GM19025 (cell line): ENCODE measurements around the gene CFAP97D1.

Source experiments
- ATAC-seq: cut with Tn5 transposase; IDR thresholded peaks from one replicate; pipeline ENCODE4 v1.9.1; 2021; ENCODE audit warnings: mild to moderate bottlenecking, low read depth, moderate library complexity; ENCODE audit not compliant: unreplicated experiment

CFAP97D1 gene

DNA sequence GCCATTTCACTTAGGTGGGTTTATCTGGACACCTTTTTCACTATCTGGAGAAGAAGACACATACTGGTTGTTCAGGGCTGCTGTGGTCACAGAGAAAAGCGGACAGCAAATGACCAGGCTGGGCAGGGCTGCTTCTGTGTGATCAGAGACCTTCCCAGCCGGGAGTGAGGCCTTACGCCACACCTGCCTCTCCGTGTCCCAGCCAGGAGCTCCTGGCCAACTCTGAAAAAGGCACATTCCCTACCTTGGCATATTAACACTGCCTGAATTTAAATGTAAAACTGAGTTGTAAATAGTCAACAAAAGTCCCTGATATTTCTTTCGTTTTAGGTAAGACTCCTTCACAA, 12.5 kb upstream of the CFAP97D1 start:
- no peak for ATAC-seq

DNA sequence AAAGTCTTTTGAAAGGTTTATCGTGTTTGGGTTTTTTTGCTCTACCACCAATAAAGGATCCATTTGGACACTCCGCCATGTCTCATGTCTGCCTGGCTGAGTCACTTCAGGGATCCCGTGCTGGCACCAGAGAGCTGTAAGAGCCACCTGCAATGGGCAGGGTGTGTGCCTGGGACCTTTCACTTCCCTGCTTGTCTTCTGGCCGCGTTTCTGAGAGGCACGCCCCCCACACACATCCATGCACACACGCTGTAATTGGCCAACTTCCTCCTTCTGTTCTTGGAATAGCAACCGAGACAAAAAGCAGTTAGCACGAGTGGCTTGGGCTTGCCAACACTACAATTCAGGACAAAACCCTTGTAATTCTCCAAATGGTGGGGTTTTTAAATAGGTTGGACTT, 11.9 kb upstream of the CFAP97D1 start:
- ATAC-seq: no peak

DNA sequence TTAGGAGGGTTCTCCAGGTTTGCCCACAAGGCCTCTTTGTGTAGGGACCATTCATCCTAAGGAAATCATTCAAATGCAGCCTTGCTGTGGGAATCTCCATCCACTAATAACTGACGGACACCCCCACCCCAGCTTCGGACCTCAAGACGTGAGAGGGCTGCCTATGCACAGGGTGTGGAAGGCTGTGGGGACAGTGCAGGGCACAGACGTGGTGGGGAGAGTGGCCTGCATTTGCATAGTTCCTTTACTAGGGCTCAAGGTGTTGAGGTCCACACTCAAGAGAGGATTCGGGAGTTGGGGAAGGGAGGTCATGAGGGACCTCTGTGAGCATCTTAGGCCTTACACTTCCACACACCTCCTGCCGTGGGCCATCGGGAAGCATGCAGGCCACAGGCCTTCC, 11.3 kb upstream of the CFAP97D1 start:
- no peak for ATAC-seq

DNA sequence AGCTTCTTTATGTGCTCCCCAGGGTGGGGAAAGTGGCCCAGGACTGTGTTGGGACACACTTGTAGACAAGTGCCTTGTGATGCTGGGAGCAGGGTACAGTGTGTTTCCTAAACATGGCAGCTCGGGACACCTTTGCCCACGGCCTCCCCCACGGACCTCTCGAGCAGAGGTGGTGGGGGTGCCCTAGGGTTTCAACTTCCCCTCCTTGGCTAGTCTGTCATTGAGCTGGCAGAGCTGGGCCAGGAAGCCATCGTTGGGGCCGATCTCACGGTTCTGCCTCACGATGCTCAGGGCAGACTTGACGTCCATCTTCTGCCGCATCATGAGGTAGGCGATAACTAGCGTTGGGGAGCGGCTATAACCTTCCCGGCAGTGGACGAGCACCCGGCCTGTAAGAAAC, 10.8 kb upstream of the CFAP97D1 start:
- no peak for ATAC-seq

DNA sequence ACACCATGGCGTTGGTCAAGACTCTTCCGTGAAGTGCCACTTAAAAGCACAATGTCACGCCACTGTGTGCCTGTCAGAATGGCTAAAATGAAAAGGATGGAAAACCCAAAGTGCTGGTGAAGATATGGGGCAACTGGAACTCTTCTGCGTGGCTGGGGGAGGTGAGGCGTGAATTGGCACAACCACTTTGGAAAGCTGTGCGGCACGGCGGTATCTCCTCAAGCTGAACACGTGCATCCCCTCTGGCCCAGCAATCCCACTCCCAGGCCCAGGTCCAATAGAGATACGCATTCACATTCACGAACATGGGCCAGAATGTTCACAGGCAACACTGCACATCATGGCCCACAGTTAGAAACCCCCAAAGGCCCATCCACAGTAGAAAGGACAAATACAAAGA, 10.4 kb upstream of the CFAP97D1 start:
- ATAC-seq: no peak

DNA sequence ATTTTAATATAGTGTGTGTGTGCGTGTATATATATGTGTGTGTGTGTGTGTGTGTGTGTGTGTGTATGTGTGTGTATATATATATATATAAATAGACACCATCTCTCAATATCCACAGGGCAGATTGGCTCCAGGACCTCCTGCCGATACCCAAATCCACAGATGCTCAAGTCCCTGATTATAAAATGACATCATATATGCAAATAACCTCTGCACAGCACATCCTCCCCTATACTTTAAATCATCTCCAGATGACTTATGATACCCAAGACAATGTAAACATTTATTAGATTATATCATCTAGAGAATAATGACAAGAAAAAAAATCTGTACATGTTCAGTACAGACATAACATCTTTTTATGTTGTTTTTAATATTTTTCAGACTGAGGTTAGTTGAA, 9.3 kb upstream of the CFAP97D1 start:
- no peak for ATAC-seq

DNA sequence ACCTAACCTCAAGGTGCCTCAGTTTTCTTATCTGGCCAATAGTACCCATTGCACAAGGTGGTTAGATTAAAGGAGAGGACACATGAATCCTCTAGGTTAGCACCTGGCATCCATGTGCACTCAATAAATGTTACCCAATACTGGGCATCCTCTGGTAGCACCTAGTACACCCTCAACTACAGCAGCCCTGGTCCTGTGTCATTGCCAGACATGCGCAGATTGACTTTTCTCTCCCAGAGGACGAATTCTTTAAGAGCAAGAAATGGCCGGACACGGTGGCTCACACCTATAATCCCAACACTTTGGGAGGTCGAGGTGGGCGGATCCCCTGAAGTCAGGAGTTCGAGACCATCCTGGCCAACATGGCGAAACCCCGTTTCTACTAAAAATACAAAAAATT, 8.8 kb upstream of the CFAP97D1 start:
- ATAC-seq: no peak

DNA sequence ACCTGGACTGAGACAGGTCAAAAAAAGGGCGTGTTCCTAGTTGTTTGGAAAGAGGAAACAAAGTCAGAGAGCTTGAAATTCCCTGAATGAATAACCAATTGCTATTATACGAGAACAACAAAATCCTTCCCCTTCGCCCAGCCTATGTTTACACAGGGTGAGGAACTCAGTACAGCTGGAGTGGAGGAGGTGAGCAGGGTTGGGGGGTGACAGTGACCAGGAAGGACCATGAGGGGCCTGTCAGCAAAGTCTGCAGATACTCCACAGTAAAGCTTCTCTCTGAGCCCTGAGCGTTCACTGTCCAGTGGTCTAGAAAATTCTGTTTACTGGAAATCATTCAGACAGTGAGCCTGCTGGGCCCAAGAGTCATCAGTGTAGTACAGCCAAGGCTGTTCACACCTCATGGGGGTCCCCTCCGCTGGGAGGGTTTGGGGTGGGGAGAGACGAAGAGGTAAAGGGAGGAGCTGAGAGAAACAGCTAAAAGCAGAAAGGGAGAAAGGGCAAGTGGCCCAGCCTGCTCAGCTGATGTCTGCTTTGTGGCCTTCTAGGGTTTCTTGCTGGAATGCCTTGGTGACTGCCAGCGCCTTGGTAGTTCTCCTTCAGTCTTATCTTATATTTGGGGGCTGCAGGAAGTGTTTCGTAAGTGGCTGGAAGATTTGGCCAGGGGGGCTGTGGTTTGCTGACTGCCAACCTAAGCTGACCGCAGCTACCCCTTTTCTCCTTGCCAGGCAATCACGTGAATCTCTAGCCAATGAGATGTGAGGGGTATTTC, 7.2 kb upstream of the CFAP97D1 start:
- ATAC-seq: no peak

DNA sequence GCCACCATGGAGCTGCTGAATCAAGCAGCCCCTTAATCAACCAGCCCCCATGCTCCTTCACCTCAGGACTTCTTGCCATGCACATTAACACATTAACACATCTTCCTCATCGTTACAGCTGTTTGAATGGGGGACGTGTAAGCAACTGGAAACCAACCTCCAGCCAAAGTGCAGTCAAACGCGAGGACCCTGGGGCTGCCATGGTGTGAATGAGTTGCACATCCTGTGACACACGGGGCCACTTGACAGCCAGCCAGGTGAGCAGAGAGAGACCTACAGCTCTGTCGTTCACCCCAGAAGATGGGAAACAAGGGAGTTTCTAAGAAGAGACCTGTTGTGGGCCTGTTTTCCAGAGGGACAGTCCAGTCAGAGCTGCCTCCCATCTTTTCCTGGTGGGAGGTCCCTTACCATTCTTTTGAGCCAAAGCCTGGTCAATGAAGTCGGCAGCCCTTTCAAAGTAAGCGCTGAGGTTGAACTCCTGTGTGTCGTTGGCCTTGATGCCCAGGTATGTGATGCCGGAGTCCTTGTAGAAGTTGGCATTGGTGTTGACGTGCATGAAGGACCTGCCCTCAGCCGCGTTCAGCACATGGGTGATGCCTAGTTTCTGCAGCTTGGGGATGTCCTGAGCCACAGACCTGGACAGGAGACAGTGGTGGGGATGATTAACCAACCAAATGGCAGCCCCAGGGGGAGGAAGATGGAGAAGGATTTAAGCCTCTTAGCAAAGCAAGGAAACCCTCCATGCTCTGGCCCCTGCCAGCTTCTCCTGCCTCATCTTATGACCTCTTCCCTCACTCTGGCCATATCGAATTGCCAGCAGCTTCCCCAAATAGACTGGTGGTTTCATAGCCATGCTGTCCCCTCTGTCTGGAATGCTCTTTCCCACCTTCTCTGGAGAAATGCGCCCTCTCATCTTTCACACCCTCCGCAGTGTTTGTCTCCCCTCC, 5.7 kb upstream of the CFAP97D1 start:
- ATAC-seq: no peak

DNA sequence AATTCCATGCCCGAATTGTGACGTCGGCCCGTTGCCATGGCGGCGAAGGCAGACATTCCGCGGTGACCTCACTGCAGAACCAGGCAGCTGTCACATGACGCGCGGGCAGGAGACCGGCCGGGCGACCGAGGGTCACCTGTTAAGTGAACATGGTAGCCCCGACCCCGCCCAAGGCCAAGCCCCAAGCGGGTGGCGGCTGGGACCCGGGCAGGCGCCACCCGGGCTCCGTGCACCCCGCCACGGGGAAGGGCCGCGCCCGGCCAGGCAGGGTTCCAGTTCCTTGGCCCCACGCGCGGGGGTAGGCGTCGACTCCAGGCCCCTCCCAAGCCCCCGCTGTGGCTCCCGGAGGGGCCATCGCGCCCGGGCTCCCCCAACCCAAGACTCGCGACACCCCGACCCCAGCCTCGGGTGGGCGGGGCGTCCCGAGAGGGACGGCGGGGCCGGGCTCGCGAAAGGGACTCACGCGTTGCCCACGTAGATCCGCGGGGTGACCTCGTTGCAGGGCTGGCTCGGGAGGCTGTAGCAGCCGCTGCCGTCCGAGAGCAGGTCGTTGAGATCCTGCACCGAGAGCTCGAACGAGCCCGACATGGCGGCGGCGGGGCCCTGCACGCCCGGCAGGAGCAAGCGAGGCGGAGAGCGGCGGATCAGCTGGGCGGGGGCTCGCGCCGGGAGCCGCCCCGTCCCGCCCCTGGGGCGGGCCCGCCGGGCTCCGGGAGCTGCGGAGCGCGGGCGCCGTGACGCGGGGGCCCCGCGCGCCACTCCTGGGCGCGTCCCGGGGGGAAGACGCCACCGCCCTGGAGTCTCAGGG, 1.7 kb upstream of the CFAP97D1 start, which contains the start of gene DUSP3:
Gene DUSP3 (minus strand): TSS at position 641 of the 808 bp plus-strand sequence. CDS start 53 bp downstream, at position 588.
- ATAC-seq: peak; percentile 95

DNA sequence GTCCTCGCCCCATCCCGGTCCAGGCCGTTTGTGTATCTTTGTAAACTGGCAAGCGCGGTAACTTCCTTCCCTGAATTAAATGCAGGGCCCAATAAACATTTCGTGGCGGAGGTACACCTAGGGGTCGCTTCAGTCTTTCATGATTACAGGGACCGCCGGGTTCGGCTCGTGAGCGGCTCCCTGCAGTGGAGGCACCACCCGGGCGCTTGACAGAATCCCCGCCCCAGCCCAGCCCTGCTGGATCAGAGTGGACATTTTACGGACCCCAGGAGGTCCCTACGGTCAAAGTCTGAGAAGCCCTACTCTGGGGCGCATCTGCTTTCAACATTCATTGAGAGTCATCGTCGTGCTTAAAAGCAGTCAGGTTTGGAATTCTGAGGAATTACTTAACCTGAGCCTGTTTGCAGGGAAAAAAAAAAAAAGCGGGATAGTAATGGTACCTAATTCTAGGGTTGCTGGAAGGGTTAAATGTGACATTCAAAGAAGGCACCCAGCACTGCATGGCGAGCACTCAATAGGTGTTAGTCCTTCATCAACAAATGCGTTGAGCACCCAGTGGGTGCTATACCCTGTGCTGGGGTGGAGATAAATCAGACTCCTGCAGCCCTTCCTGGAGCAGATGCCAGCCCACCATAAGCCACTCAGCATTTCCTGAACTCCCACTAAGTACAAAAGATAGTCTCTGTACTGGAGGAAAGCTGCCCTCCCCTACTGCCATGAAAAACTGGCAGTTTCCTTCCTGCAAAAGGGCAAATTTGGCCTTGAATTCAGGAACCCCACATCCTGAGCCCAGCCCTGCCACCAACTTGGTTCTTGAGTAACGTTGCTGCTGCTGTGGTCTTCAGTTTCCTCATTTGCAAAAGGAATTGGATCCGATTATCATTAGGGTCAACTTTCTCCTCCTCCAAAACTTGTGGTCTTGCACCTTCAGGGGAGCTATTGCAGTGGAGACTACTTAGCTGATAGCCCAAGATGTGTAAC, 800 bp upstream of the CFAP97D1 start:
- ATAC-seq: no peak

DNA sequence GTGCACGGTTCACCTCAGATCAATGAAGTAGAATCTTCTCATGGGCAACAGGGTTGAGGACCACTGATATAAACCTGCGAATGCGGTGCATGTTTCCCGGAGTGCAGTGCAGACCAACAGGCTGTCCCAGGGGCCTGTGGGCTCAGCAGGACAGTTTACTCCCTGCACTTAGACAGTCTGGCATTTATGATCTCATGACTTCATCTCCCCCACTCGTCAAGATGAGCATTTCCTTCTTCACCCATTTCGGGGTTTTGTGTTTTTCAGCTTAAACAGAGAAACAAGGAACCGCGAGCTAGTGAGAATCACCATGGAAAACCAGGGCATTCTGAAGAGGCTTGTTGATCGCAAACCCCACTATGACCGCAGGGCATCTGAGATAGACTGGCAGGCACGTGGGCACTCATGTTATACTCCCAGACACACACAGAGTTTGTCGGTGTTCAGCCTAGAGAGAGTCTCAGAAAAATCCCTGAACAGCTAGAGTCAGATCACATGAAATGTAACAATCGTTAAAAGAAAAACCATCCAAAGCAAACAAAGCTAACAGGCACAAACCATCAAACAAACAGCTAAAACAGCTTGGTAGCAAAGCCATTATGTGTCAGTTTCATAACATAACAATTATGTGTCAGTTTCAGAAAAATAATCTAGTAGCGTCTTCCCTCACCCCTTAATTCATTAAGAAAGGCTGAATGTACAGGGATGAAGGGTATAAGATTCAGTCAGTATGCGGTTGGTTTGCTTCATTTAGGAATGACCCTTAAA, 2.9 kb downstream of the CFAP97D1 start:
- ATAC-seq: no peak

DNA sequence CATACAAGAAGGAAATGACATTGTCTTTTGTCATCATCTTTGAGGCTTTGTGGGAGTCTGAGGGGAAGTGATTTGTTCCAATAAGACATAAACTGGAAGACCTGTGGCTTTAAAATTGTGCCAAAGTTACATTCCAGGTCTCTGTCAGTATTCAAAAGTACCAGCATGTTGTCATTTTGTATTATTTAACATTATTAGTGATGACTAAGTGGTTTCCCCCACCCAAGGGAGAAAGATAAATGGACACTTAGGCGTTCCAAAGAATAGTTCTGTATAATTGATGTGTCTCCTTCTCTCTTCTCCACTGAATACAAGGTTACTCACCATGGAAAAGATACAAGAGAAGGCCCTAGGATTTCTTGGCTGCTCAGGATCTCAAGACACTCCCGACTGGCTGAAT, 3.8 kb downstream of the CFAP97D1 start:
- ATAC-seq: no peak

DNA sequence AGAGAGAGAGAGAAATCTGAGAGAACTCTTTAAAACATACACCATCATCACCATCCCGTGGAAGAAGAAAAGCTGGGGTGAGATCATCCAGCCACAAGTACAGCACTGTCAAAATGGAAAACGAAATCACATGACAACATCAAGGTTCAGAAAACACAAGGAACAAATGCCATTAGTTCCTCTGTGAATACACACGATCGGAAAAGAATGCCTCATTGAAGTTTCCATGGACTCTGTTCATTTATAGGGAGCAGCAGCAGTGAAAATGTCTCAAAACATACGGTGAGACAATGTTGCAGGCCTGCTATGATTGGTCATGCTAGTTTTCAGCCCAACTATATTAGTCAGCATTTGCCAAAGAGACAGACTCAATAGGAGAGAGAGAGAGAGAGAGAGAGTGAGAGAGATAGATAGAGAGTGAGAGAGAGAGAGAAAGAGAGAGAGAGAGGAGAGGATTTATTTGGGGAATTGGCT, 4.4 kb downstream of the CFAP97D1 start:
- no peak for ATAC-seq

DNA sequence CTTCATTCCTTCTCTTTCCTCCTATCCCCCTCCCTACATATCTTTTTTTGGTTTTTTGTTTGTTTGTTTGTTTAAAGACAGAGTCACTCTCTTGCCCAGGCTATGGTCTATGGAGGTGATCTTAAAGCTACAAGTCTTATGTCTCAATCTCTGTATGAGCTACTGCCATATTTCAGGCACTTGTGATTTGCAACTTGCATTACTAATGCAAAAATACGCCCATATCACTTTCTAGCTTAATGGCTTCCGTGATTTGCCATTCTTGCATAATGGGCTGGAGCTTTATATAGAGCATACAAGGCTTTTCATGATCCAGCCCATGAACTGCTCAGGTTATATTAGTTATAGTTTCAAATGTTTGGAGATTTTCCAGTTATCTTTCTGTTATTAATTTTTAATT, 7.5 kb downstream of the CFAP97D1 start:
- ATAC-seq: no peak

DNA sequence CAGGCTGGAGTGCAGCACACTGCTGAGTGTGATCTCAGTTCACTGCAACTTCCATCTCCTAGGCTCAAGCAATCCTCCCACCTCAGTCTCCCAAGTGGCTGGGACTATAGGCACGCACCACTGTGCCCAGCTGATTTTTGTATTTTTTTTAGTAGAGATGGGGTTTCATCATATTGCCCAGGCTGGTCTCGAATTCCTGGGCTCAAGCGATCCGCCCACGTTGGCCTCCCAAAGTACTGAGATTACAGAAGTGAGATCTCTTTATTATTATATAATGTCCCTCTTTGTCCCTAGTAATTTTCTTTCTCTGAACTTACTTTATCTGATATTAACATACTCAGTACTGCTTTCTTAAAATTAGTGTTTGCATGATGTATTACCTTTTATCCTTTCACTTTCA, 8.3 kb downstream of the CFAP97D1 start:
- no peak for ATAC-seq

DNA sequence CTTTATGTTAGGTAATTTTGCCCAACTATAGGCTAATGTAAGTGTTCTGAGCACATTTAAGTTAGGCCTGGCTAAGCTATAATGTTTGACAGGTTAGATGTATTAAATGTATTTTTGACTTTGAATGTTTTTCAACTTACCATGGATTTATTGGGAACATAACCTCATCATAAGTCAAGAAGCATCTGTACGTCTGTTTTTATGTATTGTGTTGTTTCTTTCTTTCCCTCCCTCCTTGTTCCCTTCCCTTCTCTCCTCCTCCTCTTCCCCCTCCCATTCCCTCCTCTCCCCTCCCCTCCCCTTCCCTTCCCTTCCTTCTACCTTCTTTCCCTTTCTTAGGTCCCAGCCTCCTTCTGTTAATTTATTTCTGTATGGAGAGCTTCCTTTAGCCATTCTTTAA, 9.2 kb downstream of the CFAP97D1 start:
- ATAC-seq: no peak

DNA sequence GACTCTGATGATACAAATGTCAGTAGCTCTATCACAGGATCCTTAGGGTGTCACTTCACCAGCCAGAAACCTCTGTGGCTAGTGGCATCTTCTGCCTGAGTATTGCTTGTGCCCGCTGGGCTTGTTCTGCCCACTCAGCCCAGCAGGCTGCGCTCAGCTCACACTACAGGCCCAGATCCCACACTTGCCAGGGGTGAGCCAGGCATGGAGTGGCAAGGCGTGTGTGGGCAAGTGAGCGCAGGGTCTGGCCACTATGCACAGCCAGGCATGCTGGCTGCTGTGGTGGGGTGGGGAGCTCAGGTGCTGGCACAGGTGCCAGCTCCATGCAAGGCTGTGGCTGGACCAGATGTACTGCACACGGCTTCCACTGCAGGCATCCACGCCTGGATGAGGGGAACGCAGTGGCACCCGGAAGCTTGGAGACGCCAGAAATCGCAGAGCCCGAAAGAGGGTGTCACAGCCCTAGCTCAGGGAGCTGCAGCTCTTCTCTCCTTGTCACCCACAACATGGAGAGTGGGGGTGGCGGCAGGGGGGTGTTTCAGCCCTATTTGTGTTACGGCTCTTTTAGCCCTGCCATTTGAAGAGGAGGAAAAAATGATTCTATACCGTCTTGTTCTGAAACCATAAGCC, 10.2 kb downstream of the CFAP97D1 start:
- ATAC-seq: no peak
